Loucy (cell line): ENCODE data around the gene PDE4D.

ENCODE experiments used
- H2AFZ ChIP-seq: fragments of 200-600 bp; sonication (generic); 2 replicates; pipeline ENCODE4 v1.6.0; 2016; ENCODE audit warnings: antibody characterized with exemption, mild to moderate bottlenecking, low read length, moderate library complexity
- H3F3A ChIP-seq: fragments of 200-600 bp; 2 replicates; pipeline ENCODE4 v1.6.0; 2016; ENCODE audit warnings: antibody characterized with exemption, low read depth, mild to moderate bottlenecking
- H3K27me3 ChIP-seq: fragments of 200-600 bp; sonication (generic); 2 replicates; pipeline ENCODE4 v1.6.1; 2014; ENCODE audit warnings: low read length, mild to moderate bottlenecking; ENCODE audit not compliant: insufficient read depth, poor library complexity, severe bottlenecking
- H3K36me3 ChIP-seq: fragments of 200-600 bp; sonication (generic); 2 replicates; pipeline ENCODE4 v1.6.1; 2016; ENCODE audit warnings: low read length; ENCODE audit not compliant: insufficient read depth
- H3K4me1 ChIP-seq: fragments of 200-600 bp; sonication (generic); 2 replicates; pipeline ENCODE4 v1.5.1; 2014; ENCODE audit warnings: low read length, mild to moderate bottlenecking; ENCODE audit not compliant: insufficient read depth, poor library complexity, severe bottlenecking
- H3K4me2 ChIP-seq: fragments of 200-600 bp; sonication (generic); 2 replicates; pipeline ENCODE4 v1.6.0; 2014; ENCODE audit warnings: antibody characterized with exemption, low read length, low read depth, mild to moderate bottlenecking; ENCODE audit not compliant: poor library complexity, severe bottlenecking
- H3K4me3 ChIP-seq: fragments of 200-600 bp; sonication (generic); 2 replicates; pipeline ENCODE4 v1.5.1; 2014; ENCODE audit warnings: low read length, mild to moderate bottlenecking, mixed read lengths; ENCODE audit not compliant: poor library complexity, severe bottlenecking
- H3K79me2 ChIP-seq: fragments of 200-600 bp; sonication (generic); 2 replicates; pipeline ENCODE4 v1.6.1; 2014; ENCODE audit warnings: low read length; ENCODE audit not compliant: insufficient read depth
- H3K9ac ChIP-seq: fragments of 200-600 bp; sonication (generic); 2 replicates; pipeline ENCODE4 v1.6.0; 2014; ENCODE audit warnings: mild to moderate bottlenecking, low read depth, low read length, moderate library complexity; ENCODE audit not compliant: poor library complexity, severe bottlenecking
- H3K9me2 ChIP-seq: fragments of 200-600 bp; sonication (generic); replicated peaks from 2 replicates; pipeline ENCODE4 v1.6.1; 2016; ENCODE audit warnings: low read depth, low read length, mixed read lengths
- H3K9me3 ChIP-seq: fragments of 200-600 bp; sonication (generic); 2 replicates; pipeline ENCODE4 v1.6.1; 2014; ENCODE audit warnings: mild to moderate bottlenecking, antibody characterized with exemption, low read length, low read depth; ENCODE audit not compliant: insufficient read depth
- H4K20me1 ChIP-seq: fragments of 200-600 bp; sonication (generic); 2 replicates; pipeline ENCODE4 v1.6.0; 2014; ENCODE audit warnings: antibody characterized with exemption, low read length, mild to moderate bottlenecking; ENCODE audit not compliant: insufficient read depth, poor library complexity, severe bottlenecking
- CTCF ChIP-seq: fragments of 200-600 bp; sonication (generic); conservative IDR thresholded peaks from 2 replicates; pipeline ENCODE4 v1.5.1; 2014; ENCODE audit warnings: mild to moderate bottlenecking, antibody characterized with exemption, low read length
- EZH2phosphoT487 ChIP-seq: fragments of 200-600 bp; IDR thresholded peaks from 2 replicates; pipeline ENCODE4 v1.6.1; 2018; ENCODE audit warnings: antibody characterized with exemption, mild to moderate bottlenecking, moderate library complexity, borderline replicate concordance

The PDE4D gene

GRCh38 chr5:58986281-58986680 is 907.2 kb downstream of the PDE4D start:
- no peak overlapping the region for H3K9ac ChIP-seq
- H2AFZ ChIP-seq: no peak overlapping the region
- H4K20me1 ChIP-seq: no peaks in the 10 kb centered on the region
- no peak overlapping the region for H3K4me2 ChIP-seq
- H3K27me3 ChIP-seq: no peaks in the 10 kb centered on the region
- H3K9me3 ChIP-seq: no peaks in the 10 kb centered on the region
- no peaks in the 10 kb centered on the region for H3K4me1 ChIP-seq
- H3K9me2 ChIP-seq: no peaks in the 10 kb centered on the region
- H3K36me3 ChIP-seq: no peaks in the 10 kb centered on the region
- no peaks in the 10 kb centered on the region for H3F3A ChIP-seq
- H3K4me3 ChIP-seq: no peak overlapping the region
- TF ChIP-seq CTCF: no peak
- no peak for TF ChIP-seq EZH2phosphoT487
- no peaks in the 10 kb centered on the region for H3K79me2 ChIP-seq

DNA sequence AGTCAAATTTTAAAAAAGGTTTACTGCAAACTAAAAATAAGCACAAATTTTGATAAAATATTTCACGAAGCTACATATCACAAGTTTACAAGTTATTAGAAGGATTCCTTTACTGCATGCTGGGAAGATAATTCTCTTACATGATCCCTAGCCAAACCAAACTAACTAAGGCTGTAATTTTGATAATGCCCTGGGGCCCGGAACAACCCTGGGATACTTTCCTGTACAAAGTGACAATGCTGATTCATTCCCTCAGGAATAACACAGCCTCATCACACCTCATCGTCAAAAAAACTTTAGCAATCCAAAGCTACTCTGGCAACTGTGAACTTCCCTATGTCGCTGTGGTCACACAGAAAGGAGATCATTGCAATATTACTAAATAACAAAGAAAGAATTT is 907.8 kb downstream of the PDE4D start:
- no peaks in the 10 kb centered on the region for H3F3A ChIP-seq
- no peaks in the 10 kb centered on the region for H3K36me3 ChIP-seq
- H3K4me1 ChIP-seq: no peaks in the 10 kb centered on the region
- TF ChIP-seq CTCF (no peak), EZH2phosphoT487 (no peak)
- no peaks in the 10 kb centered on the region for H4K20me1 ChIP-seq
- H3K9me3 ChIP-seq: no peaks in the 10 kb centered on the region
- H3K79me2 ChIP-seq: no peaks in the 10 kb centered on the region
- no peaks in the 10 kb centered on the region for H3K9me2 ChIP-seq
- H3K4me2 ChIP-seq: no peak overlapping the region
- no peak overlapping the region for H3K9ac ChIP-seq
- no peak overlapping the region for H2AFZ ChIP-seq
- H3K27me3 ChIP-seq: no peaks in the 10 kb centered on the region
- H3K4me3 ChIP-seq: no peak overlapping the region

DNA sequence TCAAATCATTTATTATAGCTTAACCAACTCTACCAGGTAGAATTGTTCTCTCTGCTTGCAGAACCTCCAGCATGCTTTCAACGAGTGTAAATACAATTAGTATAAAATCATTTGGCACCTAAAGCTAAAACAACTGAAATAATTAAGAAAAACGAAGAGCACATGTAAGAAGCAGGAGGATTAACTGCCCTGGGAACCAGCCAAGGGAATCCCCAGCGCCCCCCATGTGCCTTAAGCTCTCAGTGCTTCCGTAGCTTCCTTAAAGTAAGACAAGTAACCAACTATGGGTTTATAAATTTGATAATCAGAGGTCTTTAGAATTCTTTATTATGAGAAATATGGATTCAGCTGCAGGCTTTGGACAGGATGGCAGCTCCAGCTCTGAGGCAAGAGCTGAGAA is 908.2 kb downstream of the PDE4D start:
- no peaks in the 10 kb centered on the region for H3K4me1 ChIP-seq
- H3K27me3 ChIP-seq: no peaks in the 10 kb centered on the region
- H2AFZ ChIP-seq: no peak overlapping the region
- H3K9ac ChIP-seq: no peak overlapping the region
- H3K36me3 ChIP-seq: no peaks in the 10 kb centered on the region
- no peaks in the 10 kb centered on the region for H3K79me2 ChIP-seq
- no peaks in the 10 kb centered on the region for H3K9me2 ChIP-seq
- no peaks in the 10 kb centered on the region for H3F3A ChIP-seq
- no peaks in the 10 kb centered on the region for H4K20me1 ChIP-seq
- TF ChIP-seq CTCF: no peak
- TF ChIP-seq EZH2phosphoT487: no peak
- no peak overlapping the region for H3K4me3 ChIP-seq
- H3K4me2 ChIP-seq: no peak overlapping the region
- H3K9me3 ChIP-seq: no peaks in the 10 kb centered on the region
